OCI-LY3 (cell line): ENCODE measurements around the gene TSGA10IP.

Experiments used
- H2AFZ ChIP-seq: fragments of 200-600, 300-600 bp; shearing (Covaris generic); 2 replicates; pipeline ENCODE4 v1.6.0; 2014; ENCODE audit warnings: antibody characterized with exemption, low read depth, low read length
- H3K27ac ChIP-seq: fragments of 200-600, 300-600 bp; sonication (generic); 2 replicates; pipeline ENCODE4 v1.5.1; 2014; ENCODE audit warnings: mild to moderate bottlenecking, low read length, moderate library complexity, mixed read lengths
- H3K27me3 ChIP-seq: fragments of 200-600, 300-600 bp; sonication (generic); 2 replicates; pipeline ENCODE4 v1.6.1; 2014; ENCODE audit warnings: low read depth, low read length, mixed read lengths
- H3K36me3 ChIP-seq: fragments of 200-600, 300-600 bp; sonication (generic); replicated peaks from 2 replicates; pipeline ENCODE3; 2014; ENCODE audit warnings: low read depth, low read length, mixed read lengths
- H3K4me1 ChIP-seq: fragments of 300-600, 200-600 bp; sonication (generic); 2 replicates; pipeline ENCODE4 v1.6.1; 2014; ENCODE audit warnings: low read length, mixed read lengths
- H3K4me2 ChIP-seq: fragments of 200-600, 300-600 bp; sonication (generic); 2 replicates; pipeline ENCODE4 v1.6.1; 2014; ENCODE audit warnings: low read length, mixed read lengths
- H3K4me3 ChIP-seq: fragments of 300-600, 200-600 bp; sonication (generic); 2 replicates; pipeline ENCODE4 v1.5.1; 2014; ENCODE audit warnings: antibody characterized with exemption, mild to moderate bottlenecking, low read length, moderate library complexity
- H3K79me2 ChIP-seq: fragments of 300-600, 200-600 bp; shearing (Covaris generic); 2 replicates; pipeline ENCODE4 v1.6.1; 2014; ENCODE audit warnings: mild to moderate bottlenecking, low read length, mixed read lengths
- H3K9ac ChIP-seq: fragments of 300-600, 200-600 bp; shearing (Covaris generic); 2 replicates; pipeline ENCODE4 v1.6.0; 2014; ENCODE audit warnings: mild to moderate bottlenecking, low read length, moderate library complexity
- H3K9me3 ChIP-seq: fragments of 200-600, 300-600 bp; shearing (Covaris generic); 2 replicates; pipeline ENCODE4 v1.6.1; 2014; ENCODE audit warnings: low read length, mixed read lengths; ENCODE audit not compliant: insufficient read depth
- H4K20me1 ChIP-seq: fragments of 200-600, 300-600 bp; sonication (generic); 2 replicates; pipeline ENCODE4 v1.6.1; 2016; ENCODE audit warnings: low read length, mixed read lengths; ENCODE audit not compliant: insufficient read depth
- EZH2phosphoT487 ChIP-seq: fragments of 200-600 bp; shearing (Covaris generic); IDR thresholded peaks from 2 replicates; pipeline ENCODE4 v1.6.1; 2018; ENCODE audit warnings: antibody characterized with exemption, mixed run types, low read depth
- TF ChIP-seq, protein P1 (sequence below): fragments of 200-600, 300-600 bp; sonication (generic); IDR thresholded peaks from 2 replicates; pipeline ENCODE4 v1.5.1; 2014; ENCODE audit warnings: antibody characterized with exemption, low read length, low read depth

TSGA10IP gene

DNA sequence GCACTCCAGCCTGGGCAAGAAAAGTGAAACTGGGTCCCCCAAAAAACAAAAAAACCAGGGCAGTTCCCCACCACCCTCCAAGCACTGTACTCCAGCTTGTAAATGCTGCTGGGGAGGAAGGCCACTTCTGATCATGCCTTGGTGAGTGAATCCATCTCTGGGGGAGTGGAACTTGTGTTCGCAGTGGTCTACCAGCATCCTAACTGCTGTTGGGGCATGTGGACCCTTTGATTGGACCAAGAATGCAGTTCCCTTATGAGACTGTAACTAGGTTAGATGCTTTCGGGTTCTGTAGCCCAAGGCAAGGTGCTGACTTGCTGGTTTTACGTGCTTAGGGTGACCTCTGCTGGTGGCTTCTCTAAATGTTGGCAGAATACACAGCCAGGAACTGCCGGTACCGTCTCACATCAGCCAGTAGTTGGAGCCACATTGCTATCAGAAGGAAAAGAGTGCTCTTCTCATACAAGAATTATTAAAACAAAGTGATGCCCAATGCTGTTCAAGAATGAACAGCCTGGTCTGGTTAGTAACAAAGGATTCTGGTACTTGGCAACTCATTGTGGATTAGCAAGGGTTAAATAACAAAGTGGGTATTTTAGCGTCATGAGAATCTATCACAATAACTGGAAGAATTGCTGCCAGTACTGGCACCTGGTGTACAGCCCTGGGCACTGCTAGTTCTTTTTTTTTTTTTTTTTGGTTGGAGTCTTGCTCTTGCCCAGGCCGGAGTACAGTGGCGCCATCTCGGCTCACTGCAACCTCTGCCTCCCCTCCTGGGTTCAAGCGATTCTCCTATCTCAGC lies 43.7 kb downstream of the TSGA10IP start:
- no peak overlapping the region for H3K27ac ChIP-seq
- H3K9ac ChIP-seq, result no peak overlapping the region
- H3K4me3 ChIP-seq, result no peak overlapping the region
- no peak overlapping the region for H3K4me2 ChIP-seq
- TF ChIP-seq, protein P1, sequence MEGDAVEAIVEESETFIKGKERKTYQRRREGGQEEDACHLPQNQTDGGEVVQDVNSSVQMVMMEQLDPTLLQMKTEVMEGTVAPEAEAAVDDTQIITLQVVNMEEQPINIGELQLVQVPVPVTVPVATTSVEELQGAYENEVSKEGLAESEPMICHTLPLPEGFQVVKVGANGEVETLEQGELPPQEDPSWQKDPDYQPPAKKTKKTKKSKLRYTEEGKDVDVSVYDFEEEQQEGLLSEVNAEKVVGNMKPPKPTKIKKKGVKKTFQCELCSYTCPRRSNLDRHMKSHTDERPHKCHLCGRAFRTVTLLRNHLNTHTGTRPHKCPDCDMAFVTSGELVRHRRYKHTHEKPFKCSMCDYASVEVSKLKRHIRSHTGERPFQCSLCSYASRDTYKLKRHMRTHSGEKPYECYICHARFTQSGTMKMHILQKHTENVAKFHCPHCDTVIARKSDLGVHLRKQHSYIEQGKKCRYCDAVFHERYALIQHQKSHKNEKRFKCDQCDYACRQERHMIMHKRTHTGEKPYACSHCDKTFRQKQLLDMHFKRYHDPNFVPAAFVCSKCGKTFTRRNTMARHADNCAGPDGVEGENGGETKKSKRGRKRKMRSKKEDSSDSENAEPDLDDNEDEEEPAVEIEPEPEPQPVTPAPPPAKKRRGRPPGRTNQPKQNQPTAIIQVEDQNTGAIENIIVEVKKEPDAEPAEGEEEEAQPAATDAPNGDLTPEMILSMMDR, result peak; percentile 100
- no peak for TF ChIP-seq EZH2phosphoT487
- H3K9me3 ChIP-seq, result no peaks in the 10 kb centered on the region
- H3K79me2 ChIP-seq, result no peaks in the 10 kb centered on the region
- H3K27me3 ChIP-seq, result no peaks in the 10 kb centered on the region
- no peaks in the 10 kb centered on the region for H3K4me1 ChIP-seq
- peaks cover 11% of the 10 kb centered on the region for H3K36me3 ChIP-seq
- H2AFZ ChIP-seq, result no peak overlapping the region
- H4K20me1 ChIP-seq, result no peaks in the 10 kb centered on the region

GRCh38 chr11:65992056-65992455 lies 46.8 kb downstream of the TSGA10IP start:
- TF ChIP-seq, protein P1, result no peak
- no peak for TF ChIP-seq EZH2phosphoT487
- Histone ChIP-seq H3K9ac (no peak overlapping the region), H3K79me2 (no peaks in the 10 kb centered on the region), H3K27ac (no peak overlapping the region), H3K4me3 (no peak overlapping the region), H4K20me1 (no peaks in the 10 kb centered on the region), H3K4me1 (no peaks in the 10 kb centered on the region), H3K36me3 (peaks cover 18% of the 10 kb centered on the region), H3K9me3 (no peaks in the 10 kb centered on the region), H2AFZ (no peak overlapping the region), H3K4me2 (no peak overlapping the region), H3K27me3 (no peaks in the 10 kb centered on the region)

- Histone ChIP-seq H3K4me3 (no peak overlapping the region), H4K20me1 (no peaks in the 10 kb centered on the region), H3K79me2 (peaks cover 27% of the 10 kb centered on the region), H2AFZ (no peak overlapping the region), H3K36me3 (peaks cover 40% of the 10 kb centered on the region), H3K4me2 (no peak overlapping the region), H3K27ac (no peak overlapping the region), H3K9ac (no peak overlapping the region), H3K4me1 (peaks cover 3% of the 10 kb centered on the region; the same call in 1 of the 2 replicates), H3K9me3 (no peaks in the 10 kb centered on the region), H3K27me3 (no peaks in the 10 kb centered on the region)
- no peak for TF ChIP-seq EZH2phosphoT487
- TF ChIP-seq, protein P1, result no peak
These were observed 52.0 kb downstream of the TSGA10IP start for GRCh38 chr11:65997286-65997685.

GRCh38 chr11:66001942-66002647 lies 56.8 kb downstream of the TSGA10IP start, which contains the start of the genes BANF1 and EIF1AD:
TSS of gene BANF1 (plus strand) at chr11:66002503. CDS start at chr11:66003251, 748 bp downstream.
TSS of gene EIF1AD (minus strand) at chr11:66002157. CDS start at chr11:66000389, 1,768 bp downstream.
- Histone ChIP-seq H3K36me3 (peaks cover 52% of the 10 kb centered on the region), H3K79me2 (peaks cover 47% of the 10 kb centered on the region)

More at GRCh38 chr11:66001942-66002647, 56.8 kb downstream of the TSGA10IP start, which contains the start of the genes BANF1 and EIF1AD:
- Histone ChIP-seq H3K9me3 (no peaks in the 10 kb centered on the region), H3K4me1 (peaks cover 9% of the 10 kb centered on the region), H3K27ac (peak within 1 kb of the TSS; percentile 86), H3K27me3 (no peaks in the 10 kb centered on the region), H2AFZ (peak within 1 kb of the TSS; percentile 71), H3K4me3 (peak within 1 kb of the TSS; percentile 92), H3K9ac (peak within 1 kb of the TSS; percentile 89), H3K4me2 (peak within 1 kb of the TSS; percentile 84), H4K20me1 (no peaks in the 10 kb centered on the region)
- TF ChIP-seq, protein P1, result no peak
- TF ChIP-seq EZH2phosphoT487, result no peak
